PC-9 (cell line): ENCODE data around the gene TSPAN33.

Source experiments
- EZH2 ChIP-seq: fragments of 200-600 bp; sonication (generic); IDR thresholded peaks from 2 replicates; pipeline ENCODE4 v1.8.0; 2017; ENCODE audit warnings: antibody characterized with exemption, low read depth
- TF ChIP-seq, protein P1 (sequence below): fragments of 200-600 bp; sonication (generic); conservative IDR thresholded peaks from 2 replicates; pipeline ENCODE4 v1.6.1; 2017; ENCODE audit warnings: mixed run types, antibody characterized with exemption, mild to moderate bottlenecking, moderate library complexity

DNA sequence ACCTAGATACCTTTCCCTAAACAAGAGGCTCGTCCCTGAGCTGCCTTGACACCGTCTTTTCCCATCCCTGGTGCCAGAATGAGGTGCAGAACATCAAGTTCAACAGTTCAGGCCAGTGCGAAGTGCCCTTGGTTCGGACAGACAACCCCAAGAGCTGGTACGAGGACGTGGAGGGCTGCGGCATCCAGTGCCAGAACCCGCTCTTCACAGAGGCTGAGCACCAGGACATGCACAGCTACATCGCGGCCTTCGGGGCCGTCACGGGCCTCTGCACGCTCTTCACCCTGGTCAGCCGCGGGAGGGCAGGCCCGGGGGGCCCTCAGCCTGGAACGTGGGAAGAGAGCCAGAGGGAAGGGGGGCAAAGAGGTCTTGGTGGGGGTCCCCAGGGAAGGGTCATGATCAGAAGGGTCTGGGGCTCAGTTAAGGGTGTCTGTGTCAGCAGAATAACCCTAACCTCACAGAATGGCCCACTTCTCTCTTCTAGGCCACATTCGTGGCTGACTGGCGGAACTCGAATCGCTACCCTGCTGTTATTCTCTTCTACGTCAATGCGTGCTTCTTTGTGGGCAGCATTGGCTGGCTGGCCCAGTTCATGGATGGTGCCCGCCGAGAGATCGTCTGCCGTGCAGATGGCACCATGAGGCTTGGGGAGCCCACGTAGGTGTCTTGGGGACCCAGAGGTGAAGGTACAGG is 60.8 kb downstream of the TSPAN33 start:
- TF ChIP-seq, protein P1, sequence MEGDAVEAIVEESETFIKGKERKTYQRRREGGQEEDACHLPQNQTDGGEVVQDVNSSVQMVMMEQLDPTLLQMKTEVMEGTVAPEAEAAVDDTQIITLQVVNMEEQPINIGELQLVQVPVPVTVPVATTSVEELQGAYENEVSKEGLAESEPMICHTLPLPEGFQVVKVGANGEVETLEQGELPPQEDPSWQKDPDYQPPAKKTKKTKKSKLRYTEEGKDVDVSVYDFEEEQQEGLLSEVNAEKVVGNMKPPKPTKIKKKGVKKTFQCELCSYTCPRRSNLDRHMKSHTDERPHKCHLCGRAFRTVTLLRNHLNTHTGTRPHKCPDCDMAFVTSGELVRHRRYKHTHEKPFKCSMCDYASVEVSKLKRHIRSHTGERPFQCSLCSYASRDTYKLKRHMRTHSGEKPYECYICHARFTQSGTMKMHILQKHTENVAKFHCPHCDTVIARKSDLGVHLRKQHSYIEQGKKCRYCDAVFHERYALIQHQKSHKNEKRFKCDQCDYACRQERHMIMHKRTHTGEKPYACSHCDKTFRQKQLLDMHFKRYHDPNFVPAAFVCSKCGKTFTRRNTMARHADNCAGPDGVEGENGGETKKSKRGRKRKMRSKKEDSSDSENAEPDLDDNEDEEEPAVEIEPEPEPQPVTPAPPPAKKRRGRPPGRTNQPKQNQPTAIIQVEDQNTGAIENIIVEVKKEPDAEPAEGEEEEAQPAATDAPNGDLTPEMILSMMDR, result no peak
- TF ChIP-seq EZH2, result no peak
